Hypothalamus (tissue), 51 donors: ENCODE data around the gene BPIFB6.
A peak's percentile ranks its signal among the peaks of the same experiment; 100 is the strongest.

Experiments
- DNase-seq, 51 donors: peaks; one replicate each; lab custom pipeline; 2025; lab: John Stamatoyannopoulos, UW

BPIFB6 gene

DNA sequence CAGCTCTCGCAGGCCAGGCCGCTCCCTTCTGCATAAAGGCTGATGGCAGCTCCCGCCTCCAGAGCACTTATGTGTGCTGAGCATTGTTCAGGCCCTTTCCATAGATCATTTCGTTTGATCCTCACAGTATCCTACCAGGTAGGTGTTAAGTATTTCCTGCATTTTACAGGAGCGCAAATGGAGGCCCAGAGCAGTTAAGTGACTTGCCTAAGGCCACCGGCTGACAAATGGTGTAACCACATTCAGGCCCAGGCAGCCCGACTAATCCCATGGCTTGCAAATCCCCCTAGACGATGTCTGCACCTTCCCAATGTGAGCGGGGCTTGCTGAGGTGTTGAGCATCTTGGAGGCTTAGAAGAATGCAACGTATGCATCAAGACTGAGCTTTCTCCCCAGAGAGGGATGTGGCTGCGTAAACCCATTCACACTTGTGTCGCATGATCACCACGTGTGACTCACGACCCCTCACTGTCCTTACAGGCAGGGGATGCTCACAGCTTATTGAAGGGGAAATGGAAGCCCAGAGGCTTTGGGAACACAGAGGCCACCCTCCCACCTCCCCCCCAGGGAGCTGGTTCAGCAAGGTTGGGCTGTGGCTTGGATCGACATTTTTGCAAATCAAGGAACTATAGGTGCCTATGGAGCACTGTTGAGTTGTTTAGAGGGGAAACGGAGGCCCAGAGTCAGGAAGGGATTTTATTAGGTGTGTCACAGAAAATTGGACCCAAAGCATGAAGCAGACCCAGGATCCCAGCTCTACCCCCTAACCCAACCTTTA is 16.9 kb upstream of the BPIFB6 start:
- no peak for DNase-seq

DNA sequence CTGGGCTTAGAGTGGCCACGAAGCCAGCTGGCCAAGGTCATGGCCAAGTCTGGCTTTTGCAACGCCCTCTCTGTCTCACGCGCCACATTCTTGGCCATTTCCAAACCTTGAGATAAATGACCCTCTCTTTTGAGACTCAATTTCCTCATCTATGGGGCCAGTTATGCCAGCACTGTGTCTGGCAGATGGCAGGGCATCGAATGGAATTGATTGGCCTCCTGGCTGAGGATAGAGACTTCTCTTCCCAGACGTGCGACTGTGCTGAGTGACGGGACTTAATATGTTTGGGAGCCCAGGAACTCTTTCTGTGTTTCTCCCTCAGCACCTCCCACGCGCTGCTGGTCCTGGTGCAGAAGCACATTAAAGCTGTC is 16.3 kb upstream of the BPIFB6 start:
- DNase-seq = no peak

DNA sequence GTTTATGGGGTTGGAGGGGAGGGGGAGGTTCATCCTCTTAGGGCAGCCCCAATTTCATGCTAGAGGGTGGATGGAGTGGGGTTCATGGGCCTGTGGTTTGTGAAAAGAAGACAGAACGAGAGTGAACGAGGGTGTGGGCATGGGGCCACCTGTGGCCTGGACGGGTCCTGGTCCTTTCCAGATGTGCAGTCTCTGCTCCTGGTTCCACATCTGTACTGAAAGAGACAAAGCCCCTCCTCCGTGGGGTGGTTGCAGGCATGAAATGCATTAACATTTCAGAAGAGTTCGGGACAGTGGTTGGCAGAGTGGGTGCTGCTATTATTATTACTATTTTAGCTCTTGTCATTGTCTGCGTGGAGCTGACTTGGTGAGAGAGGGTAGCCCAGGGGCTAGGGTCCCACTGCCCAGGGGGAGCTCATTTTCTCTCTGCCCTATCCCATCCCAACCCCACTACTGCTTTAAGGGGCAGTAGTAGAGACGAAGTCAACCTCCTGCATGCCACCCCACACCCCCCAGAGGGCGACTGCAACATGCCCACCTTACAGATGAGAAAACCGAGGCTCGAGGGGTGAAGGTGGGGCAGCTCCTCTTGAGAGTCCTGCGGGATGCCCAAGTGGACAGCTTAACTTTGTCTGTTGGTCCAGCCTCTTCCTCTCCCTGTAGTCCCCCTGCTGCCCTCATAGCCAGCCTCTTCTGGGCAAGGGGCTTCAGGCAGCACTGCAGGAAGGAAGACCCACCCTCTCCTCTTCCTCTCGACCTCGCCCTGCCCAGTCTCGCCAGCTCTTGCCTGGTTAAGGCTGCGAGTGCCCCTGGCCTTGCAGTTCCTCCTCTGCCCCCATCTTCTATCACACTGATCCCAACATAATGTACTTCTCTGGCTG is 15.5 kb upstream of the BPIFB6 start:
- DNase-seq = no peak

DNA sequence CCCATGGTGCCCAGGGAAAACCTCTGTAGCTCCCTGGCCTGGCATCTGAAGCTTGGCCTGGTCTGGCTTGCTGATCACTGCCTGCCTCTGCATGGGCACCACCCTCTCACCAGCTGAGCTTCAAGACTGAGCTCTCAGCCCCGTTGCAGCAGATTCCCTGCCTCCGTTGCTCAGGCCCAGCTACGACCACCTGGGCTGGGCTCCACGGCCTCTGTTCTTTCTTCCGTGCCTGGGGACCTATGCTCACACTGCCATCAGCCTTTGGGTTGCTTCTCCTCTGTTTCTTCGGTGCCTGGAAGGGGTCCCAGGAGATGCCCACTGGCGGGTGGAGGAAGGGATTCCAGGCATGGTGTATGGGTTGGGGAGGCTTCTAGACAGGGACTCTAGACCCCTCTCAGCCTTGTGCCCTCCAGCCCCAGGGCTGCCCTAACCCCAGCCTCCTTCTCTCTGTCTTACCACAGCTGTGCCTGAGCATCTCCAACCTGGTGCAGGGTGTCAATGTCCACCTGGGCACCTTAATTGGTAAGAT is 14.8 kb upstream of the BPIFB6 start:
- no peak for DNase-seq

DNA sequence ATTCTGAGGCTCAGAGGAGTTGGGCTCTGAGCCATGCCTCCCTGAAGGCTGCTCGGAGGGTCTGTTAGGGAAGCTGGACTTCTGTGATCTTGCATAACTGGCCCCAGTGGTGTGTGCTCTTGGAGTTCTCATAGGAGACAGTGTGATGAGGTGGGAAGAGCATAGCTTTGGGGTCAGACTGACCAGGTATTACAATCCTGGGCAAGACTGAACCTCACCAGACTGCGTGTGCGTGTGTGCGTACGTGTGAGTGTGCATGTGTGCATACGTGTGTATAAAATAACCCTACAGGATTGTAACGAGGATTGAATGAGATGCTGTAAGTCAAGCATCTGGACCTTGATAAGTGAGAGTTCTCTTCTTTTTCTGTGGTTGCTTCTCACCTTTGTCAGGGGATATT is 13.9 kb upstream of the BPIFB6 start:
- DNase-seq = no peak

DNA sequence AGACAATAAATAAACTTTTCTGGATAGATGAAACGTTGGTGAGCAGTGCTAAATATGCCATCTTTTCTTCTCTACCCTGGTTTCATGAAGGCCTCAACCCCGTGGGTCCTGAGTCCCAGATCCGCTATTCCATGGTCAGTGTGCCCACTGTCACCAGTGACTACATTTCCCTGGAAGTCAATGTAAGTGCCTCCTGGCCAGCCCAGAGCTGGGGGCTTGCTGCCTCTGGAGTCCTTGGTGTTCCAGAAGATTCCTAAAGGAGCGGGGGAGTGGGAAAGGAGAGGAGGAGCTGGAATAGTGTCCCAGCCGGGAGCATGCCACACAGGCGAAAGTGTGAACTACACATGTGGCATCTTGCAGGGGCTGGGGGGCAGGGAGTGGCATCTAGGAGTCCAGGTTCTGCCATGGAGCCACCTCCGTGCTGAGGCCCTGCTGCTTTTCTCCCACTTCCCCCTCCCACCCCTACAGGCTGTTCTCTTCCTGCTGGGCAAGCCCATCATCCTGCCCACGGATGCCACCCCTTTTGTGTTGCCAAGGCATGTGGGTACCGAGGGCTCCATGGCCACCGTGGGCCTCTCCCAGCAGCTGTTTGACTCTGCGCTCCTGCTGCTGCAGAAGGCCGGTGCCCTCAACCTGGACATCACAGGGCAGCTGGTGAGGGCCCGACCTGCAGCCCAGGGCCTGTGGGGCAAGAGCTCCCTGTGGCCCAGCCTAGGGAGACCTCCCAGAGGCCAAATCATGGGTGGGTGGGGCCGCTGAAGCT is 13.1 kb upstream of the BPIFB6 start:
- no peak for DNase-seq

DNA sequence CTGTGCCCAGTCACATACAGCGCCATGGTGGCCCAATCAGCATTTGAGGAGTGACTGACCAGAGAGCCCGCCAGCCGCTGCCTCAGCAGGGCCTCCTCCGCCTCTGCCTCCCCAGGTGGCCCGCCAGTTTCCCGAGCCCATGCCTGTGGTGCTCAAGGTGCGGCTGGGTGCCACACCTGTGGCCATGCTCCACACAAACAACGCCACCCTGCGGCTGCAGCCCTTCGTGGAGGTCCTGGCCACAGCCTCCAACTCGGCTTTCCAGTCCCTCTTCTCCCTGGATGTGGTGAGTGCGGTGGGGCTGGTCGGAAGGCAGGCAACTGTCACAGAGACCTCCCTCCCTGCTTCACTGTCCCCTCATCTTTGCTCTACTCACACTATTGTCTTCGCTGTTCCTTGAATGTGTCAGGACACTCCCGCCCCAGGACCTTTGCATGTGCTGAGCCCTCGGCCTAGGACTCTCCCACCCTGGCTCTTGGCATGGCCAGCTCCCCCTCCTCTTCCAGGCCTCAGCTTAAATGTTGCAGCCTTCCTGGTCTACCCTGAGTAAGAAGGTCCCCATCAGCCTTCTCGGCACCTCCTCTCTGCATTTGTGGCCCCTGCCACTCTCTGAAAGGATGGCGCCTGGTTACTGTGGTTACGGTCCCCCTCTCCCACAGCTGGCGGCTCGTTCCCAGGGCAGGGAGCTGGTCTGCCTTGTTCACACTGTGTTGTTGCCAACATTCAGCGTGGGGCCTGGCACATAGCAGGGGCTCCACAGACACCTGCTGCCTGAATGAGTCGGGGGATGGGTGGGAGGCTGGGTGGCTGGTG is 11.8 kb upstream of the BPIFB6 start:
- peak in 1 of 51 donors; percentile 6 for DNase-seq

DNA sequence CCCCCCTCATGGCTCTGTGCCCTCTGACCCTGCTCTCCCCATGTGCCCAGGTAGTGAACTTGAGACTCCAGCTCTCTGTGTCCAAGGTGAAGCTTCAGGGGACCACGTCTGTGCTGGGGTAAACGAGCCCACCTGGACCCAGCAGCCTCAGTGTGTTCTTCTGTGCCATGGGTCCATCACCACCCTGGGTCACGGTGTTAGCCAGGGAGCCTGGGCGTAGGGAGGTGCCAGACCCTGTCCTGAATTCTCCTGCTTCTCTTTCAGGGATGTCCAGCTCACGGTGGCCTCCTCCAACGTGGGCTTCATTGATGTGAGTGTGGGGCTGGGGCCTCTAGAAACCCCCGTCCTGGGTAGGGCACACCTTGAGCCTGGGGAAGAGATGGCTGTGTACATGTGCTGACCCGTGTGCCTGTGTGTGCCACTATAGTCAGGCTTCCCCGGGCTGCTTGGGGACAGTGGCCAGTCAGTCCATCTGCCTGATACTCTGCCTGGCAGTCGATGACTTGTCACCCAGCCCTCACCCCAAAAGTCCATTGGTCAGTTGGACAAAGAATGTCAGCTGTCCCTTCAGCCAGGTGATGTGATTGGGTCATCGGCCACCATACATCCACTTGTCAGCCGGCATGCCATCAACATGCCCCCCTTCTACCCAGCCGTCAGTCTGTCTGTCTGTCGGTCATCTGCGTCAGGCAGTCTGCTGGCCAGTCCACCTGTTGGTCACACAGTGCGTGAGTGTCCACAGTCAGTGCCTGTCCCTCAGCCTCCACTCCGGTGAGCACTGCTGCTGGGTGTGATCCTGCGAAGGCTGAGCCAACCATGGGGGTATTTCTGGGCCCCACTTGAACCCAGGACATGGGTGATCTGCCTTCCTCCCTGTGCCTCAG is 10.9 kb upstream of the BPIFB6 start:
- DNase-seq = no peak

DNA sequence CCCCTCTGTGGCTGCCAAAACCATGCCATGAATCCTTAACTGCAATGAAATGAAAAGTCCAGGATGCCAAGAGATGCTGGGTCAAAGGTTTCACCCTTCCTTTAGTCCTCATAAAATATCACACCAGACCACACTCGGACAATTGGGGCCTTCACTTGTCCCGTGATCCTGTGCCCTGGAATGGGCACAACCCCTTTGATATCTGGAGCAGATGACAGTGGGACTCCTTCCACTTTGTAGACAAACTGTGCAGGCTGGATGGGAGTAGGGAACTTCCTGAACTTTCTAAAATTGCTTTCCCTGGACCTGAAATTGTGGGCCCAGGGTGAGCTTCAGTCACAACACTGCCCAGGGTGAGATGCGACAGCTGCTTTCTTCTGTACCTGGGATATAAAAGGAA is 9.6 kb upstream of the BPIFB6 start:
- no peak for DNase-seq

DNA sequence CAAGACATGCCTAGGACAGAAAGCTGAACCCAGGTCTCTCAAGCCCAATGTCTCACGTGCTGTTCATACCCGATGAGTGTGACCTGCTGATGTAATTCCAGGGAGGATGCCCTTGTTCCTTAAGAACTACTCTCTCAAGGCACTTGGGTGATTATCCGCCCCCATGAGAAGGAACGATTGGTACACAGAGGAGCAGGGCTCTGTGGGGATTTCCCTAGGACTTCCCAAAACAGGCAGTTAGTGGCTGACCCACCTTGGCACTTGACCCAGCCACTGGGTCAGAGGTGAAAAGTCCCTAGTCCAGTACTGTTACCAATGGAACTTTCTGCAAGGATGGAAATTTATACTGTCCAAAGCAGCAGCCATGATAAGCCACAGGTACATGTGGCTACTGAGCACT is 9.2 kb upstream of the BPIFB6 start:
- no peak for DNase-seq

DNA sequence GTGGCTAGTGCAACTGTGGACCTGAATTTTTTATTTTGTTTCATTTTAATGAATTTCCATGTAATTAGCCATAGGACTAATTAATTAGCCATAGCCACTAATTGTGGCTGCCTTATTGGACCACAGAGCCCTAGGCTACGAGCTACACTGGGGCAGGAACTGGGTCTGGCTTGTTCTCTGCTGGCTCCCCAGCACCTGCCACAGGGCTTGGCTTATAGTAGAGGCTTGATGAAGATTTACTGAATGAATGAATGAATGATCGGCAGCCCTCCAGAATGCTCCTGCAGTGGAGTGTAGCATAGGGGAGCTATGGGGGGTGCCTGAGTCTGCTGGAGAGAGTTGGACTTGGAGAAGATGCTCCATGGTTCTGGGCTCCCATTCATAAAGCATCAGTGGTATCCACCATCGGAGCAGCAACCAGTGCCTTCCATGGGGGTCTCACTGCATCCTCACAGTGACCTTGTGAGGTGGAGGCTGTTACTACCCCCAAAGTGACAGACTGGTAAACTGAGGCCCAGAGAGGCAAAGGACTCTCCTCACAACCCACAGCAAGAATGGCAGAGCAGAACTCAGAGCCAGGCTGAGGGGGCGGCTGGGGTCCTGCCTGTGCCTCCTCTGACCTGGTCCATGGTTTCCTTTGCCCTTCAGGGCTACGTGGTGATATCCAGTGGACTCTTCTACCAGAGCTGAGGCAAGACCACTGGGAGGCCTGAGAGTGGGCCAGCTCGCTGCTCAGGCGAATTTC is 8.6 kb upstream of the BPIFB6 start:
- no peak for DNase-seq

DNA sequence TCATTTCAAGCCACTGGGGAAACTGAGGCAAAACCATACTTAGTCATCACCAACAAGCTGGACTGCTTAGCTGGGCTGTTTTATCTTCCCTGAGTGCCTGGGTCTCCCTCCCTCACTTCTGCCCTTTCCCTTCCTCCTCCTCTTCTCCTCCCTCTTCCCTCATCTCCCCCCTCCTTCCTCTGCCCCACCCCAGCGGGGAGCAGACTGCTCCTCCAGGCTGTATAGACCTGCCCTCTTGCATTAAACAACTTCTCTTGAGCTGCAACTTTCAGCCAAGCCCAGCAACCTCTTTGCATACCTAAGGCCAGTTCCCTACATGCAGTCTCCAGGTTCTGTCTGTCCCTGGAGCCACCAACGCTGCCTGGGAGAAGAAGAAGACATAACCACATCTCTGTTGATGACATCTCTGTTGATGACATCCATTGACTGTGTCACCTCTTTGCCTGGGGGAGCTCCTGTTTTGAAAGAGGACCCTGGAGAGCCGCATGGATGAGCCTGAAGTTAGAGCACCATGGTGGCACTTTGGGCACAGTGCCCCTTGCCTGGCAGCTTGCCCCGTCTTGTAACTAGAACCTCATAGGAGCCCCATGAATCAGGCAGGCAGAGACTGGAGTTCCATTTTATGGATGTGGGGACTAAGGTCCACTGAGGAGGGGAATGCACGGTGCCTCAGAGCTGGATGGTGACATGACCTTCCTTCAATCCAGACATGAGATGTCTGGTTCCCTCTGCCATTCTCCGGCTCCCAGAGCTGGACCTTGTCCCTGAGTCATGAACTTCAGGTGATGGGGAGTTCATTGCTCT is 7.8 kb upstream of the BPIFB6 start:
- DNase-seq = no peak

DNA sequence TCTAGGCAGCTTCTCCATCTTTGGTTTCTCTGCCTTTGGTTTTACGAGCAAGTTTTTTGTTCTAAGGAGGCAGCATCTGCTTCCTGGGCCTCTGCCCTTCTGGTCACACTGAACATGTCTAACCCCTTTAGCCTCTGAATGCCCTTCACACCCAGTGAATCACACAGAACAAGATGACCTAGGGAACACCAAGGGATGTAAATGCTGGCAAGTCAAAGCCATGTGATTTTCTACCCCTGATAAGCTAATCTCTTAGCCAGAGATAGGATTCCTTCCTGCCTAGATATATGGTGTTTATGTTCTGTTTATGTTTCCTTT is 7.2 kb upstream of the BPIFB6 start:
- DNase-seq = no peak

DNA sequence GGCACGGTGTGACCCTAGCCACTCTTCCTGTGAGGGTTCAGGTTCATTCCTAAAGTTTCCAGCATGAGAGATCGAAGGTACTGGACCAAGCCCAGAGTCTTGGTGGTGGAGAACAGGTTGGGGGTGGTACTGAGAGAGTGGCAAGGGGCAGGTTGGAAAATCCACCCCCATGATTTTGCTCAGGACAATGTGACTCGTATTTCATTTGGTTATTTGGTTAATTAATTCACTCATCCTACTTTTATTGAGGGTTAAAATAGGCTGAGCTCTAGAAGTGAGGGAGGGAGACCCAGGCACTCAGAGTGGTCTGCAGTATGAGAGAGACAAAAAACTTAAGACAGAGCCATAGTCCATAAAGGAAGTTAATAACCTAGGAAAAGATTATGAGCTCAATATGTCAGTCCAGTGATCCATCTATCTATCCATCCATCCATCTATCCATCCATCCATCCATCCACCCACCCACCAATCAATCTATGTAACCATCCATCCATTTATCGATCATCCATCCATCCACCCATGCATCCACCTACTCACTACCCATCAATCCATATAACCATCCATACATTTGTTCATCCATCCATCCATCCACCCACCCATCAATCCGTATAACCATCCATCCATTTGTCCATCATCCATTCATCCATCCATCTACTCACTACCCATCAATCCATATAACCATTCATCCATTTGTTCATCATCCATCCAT is 6.7 kb upstream of the BPIFB6 start:
- DNase-seq = no peak

DNA sequence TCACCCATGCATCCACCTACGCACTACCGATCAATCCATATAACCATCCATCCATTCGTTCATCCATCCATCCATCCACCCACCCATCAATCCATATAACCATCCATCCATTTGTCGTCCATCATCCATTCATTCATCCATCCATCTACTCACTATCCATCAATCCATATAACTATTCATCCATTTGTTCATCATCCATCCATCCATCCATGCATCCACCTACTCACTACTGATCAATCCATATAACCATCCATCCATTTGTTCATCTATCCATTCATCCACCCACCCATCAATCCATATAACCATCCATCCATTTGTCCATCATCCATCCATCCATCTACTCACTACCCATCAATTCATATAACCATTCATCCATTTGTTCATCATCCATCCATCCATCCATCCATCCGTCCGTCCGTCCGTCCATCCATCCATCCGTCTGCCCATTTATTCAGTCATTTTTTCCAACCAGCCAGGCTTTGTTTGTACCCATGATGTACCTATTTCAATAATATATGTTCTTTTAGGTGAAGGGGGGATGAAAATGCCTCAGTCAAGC is 6.1 kb upstream of the BPIFB6 start:
- DNase-seq = no peak

DNA sequence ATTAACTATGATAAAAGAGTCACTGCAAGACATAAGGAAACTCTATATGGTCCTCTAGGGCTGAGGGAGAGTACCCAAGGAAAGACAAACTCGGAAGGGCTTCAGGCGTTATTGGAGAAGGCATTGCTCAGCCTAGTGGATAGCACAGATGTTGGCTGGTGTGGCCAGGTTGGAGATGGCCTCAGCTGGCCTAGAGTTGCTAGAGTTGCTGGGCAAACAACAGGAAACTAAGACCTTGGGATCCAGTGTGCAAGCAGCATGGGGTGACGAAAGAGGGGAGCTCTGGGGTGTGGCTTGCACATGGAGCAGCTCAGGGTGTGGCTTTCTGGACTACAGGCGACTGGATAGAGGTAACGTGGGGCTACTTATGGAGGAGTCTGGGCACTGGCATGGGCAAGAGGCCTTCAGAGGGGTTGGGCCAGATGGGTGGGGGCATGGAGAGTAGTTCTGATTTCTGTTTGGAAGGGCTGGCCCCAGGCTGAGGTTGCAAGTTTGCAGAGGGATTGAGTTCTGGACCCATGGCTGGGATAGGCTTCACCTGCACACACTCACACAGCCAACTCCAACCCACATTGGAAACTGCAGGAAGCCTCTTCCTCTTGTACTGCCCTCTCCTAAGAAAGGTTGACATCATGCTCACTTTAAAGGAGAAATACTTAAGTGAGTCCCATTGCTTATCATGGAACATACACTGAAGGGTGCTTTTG is 5.2 kb upstream of the BPIFB6 start:
- DNase-seq = no peak
